SK-N-SH (cell line): Measurements from ENCODE around the gene PODXL2. TPM values are rescaled to one million over a fixed set of nuclear protein-coding genes. Genes with fewer than 3 reads are reported as not detected.

Source experiments
- CTCF ChIA-PET: fragments of 300-600, 350-600 bp; formaldehyde crosslinking; extraction: SDS; loops from one replicate; lab custom pipeline; 2021; lab: Yijun Ruan, JAX
- POLR2A ChIA-PET: fragments of 350-600 bp; sonication (Branson Sonifier 250); formaldehyde crosslinking; extraction: SDS; loops from one replicate; lab custom pipeline; 2020; ENCODE audit warnings: antibody characterized with exemption, inconsistent platforms; lab: Yijun Ruan, JAX
- DNase-seq: peaks from one replicate; pipeline ENCODE4 v3.0.0; 2012
- H2AFZ ChIP-seq: fragments of 200-600 bp; sonication (generic); 2 replicates; pipeline ENCODE4 v1.8.1; 2016; ENCODE audit warnings: antibody characterized with exemption, mild to moderate bottlenecking, low read depth
- H3F3A ChIP-seq: fragments of 200-600 bp; sonication (generic); replicated peaks from 2 replicates; pipeline ENCODE3; 2016; ENCODE audit warnings: antibody characterized with exemption, mild to moderate bottlenecking; ENCODE audit not compliant: insufficient read depth
- H3K27ac ChIP-seq, 2 experiments: fragments of 200-500 bp in 1 of 2; fragments of 200-600 bp in 1 of 2; sonication (Bioruptor generic) in 1 of 2; sonication (generic), shearing (Covaris generic) in 1 of 2; 2 replicates each; pipeline versions ENCODE4 v1.5.1 to v1.6.1; 2014 to 2016; ENCODE audit warnings: low read depth in 2 of 2, inconsistent platforms in 1 of 2, low read length in 1 of 2, mild to moderate bottlenecking in 1 of 2, mixed read lengths in 1 of 2
- H3K27me3 ChIP-seq: fragments of 200-600 bp; sonication (generic), shearing (Covaris generic); 2 replicates; pipeline ENCODE4 v1.6.1; 2016; ENCODE audit warnings: mixed run types; ENCODE audit not compliant: insufficient read depth
- H3K36me3 ChIP-seq, 2 experiments: fragments of 200-500 bp in 1 of 2; fragments of 200-600 bp in 1 of 2; sonication (Bioruptor generic) in 1 of 2; sonication (generic) in 1 of 2; replicated peaks in 1 of 2; 2 replicates each; pipeline versions ENCODE3 to v1.5.1; 2014 to 2016; ENCODE audit warnings: low read length in 1 of 2, mild to moderate bottlenecking in 1 of 2; ENCODE audit not compliant: insufficient read depth in 2 of 2, control insufficient read depth in 1 of 2
- H3K4me1 ChIP-seq, 2 experiments: fragments of 200-500 bp in 1 of 2; fragments of 200-600 bp in 1 of 2; sonication (Bioruptor generic) in 1 of 2; sonication (generic), shearing (Covaris generic) in 1 of 2; 2 replicates each; pipeline versions ENCODE4 v1.5.1 to v1.6.1; 2014 to 2016; ENCODE audit warnings: low read depth in 1 of 2, low read length in 1 of 2, mixed run types in 1 of 2; ENCODE audit not compliant: insufficient read depth in 2 of 2, control insufficient read depth in 1 of 2
- H3K4me2 ChIP-seq: fragments of 200-600 bp; sonication (generic), shearing (Covaris generic); 2 replicates; pipeline ENCODE4 v1.6.1; 2017; ENCODE audit warnings: mixed run types
- H3K4me3 ChIP-seq, 2 experiments: fragments of 200-500 bp in 1 of 2; fragments of 200-600 bp in 1 of 2; sonication (Bioruptor generic) in 1 of 2; sonication (generic), shearing (Covaris generic) in 1 of 2; 2 replicates each; pipeline versions ENCODE4 v1.5.1 to v1.8.1; 2014 to 2016; ENCODE audit warnings: low read depth in 2 of 2, inconsistent platforms in 1 of 2, low read length in 1 of 2, mild to moderate bottlenecking in 1 of 2, mixed read lengths in 1 of 2, moderate library complexity in 1 of 2
- H3K79me2 ChIP-seq: fragments of 200-600 bp; sonication (generic); 2 replicates; pipeline ENCODE4 v1.8.1; 2017; ENCODE audit warnings: mild to moderate bottlenecking; ENCODE audit not compliant: insufficient read depth
- H3K9ac ChIP-seq: fragments of 200-600 bp; sonication (generic); 2 replicates; pipeline ENCODE4 v1.6.1; 2017; ENCODE audit warnings: mixed run types
- H3K9me2 ChIP-seq: fragments of 200-600 bp; sonication (generic); 2 replicates; pipeline ENCODE4 v1.6.1; 2017; ENCODE audit warnings: mixed run types
- H3K9me3 ChIP-seq: fragments of 200-600 bp; sonication (generic); 2 replicates; pipeline ENCODE4 v1.6.1; 2017; ENCODE audit warnings: mixed run types, mild to moderate bottlenecking, moderate library complexity
- H4K20me1 ChIP-seq: fragments of 200-600 bp; sonication (generic); 2 replicates; pipeline ENCODE4 v1.6.1; 2017; ENCODE audit warnings: mild to moderate bottlenecking, mixed run types; ENCODE audit not compliant: insufficient read depth
- CHD2 ChIP-seq: fragments of 150-350 bp; IDR thresholded peaks from 2 replicates; pipeline ENCODE4 v1.6.1; 2018; ENCODE audit warnings: low read length; ENCODE audit not compliant: partially characterized antibody
- CTCF ChIP-seq: fragments of 200-600 bp; sonication (generic); IDR thresholded peaks from 2 replicates; pipeline ENCODE4 v1.6.1; 2017; ENCODE audit warnings: antibody characterized with exemption, mild to moderate bottlenecking, moderate library complexity
- EZH2phosphoT487 ChIP-seq: fragments of 200-600 bp; sonication (generic); IDR thresholded peaks from 2 replicates; pipeline ENCODE4 v1.6.1; 2017; ENCODE audit warnings: low read depth, mixed run types, mild to moderate bottlenecking, antibody characterized with exemption, moderate library complexity, borderline replicate concordance
- IRF3 ChIP-seq: fragments of 150-350 bp; IDR thresholded peaks from 2 replicates; pipeline ENCODE4 v1.6.1; 2016; ENCODE audit warnings: mild to moderate bottlenecking, low read depth, low read length
- NRF1 ChIP-seq: IDR thresholded peaks from 2 replicates; pipeline ENCODE4 v1.6.1; 2012; ENCODE audit warnings: low read depth, mild to moderate bottlenecking, low read length
- RAD21 ChIP-seq: IDR thresholded peaks from 2 replicates; pipeline ENCODE4 v1.6.1; 2012; ENCODE audit warnings: mild to moderate bottlenecking, low read length
- RCOR1 ChIP-seq: fragments of 150-350 bp; IDR thresholded peaks from 2 replicates; pipeline ENCODE4 v1.6.1; 2017; ENCODE audit warnings: antibody characterized with exemption, low read length
- TAF1 ChIP-seq: IDR thresholded peaks from 2 replicates; pipeline ENCODE4 v1.6.1; 2012; ENCODE audit warnings: low read depth, mild to moderate bottlenecking, low read length, moderate library complexity, borderline replicate concordance
- TEAD4 ChIP-seq: IDR thresholded peaks from 2 replicates; pipeline ENCODE4 v1.4.0; 2012; ENCODE audit warnings: mild to moderate bottlenecking, borderline replicate concordance; ENCODE audit not compliant: insufficient read depth
- WGBS: methylation state at CpG from one replicate; pipeline ENCODE4 v1.1.6; 2017; ENCODE audit warnings: low lambda C conversion rate; 5-methylcytosine and 5-hydroxymethylcytosine counted together
- polyA plus RNA-seq, 3 experiments: library from polyadenylated mRNA; depleted of rRNA; stranded (reverse); fragments of >200 nt; gene quantifications; 2 replicates each; pipeline ENCODE4 v1.2.3, GENCODE V29; 2012
- TF ChIP-seq, protein P1 (sequence below): IDR thresholded peaks from 2 replicates; pipeline ENCODE4 v1.4.0; 2012; ENCODE audit warnings: low read depth, borderline replicate concordance

Gene PODXL2
- polyA plus RNA-seq, 1 of the 3 experiments (the other 2 are of a cell fraction) = 27.5 TPM

DNA sequence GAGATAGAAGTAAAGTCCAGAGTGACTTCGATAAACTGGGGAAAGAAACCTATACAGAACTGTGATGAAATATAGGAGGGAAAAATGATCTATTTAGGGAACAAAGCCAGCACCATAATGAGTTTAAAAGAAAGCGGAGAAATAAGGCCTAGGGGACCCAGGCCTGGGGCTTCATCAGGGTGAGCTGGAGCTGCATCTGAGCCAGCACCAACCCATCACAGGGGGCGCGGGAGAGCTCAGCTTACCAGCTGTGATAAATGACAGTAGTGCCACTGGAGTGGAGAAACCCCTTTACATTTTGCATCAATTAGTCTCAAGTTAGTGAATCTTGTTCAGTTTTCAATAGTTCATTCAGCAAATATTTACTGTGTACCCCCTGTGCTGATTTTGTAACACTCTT, 21.3 kb downstream of the PODXL2 start (continued):
- TF ChIP-seq, protein P1, sequence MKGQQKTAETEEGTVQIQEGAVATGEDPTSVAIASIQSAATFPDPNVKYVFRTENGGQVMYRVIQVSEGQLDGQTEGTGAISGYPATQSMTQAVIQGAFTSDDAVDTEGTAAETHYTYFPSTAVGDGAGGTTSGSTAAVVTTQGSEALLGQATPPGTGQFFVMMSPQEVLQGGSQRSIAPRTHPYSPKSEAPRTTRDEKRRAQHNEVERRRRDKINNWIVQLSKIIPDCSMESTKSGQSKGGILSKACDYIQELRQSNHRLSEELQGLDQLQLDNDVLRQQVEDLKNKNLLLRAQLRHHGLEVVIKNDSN = no peak
- TF ChIP-seq RCOR1 (no peak), TEAD4 (no peak)

GRCh38 chr3:127651516-127652172, 22.7 kb downstream of the PODXL2 start:
- no peaks in the 10 kb centered on the region for H4K20me1 ChIP-seq
- no peak overlapping the region for H3K9ac ChIP-seq
- CTCF ChIA-PET = interaction anchor here (0.7 to 3.4 kb wide), 28 partner anchors 9 to 482 kb away, joined by 3 to 35 read pairs (median 6); partner anchors contain the start of gene ABTB1
- H3F3A ChIP-seq = peaks cover 14% of the 10 kb centered on the region
- H3K9me2 ChIP-seq = no peaks in the 10 kb centered on the region
- peaks cover 0 to 16% of the 10 kb centered on the region in 2 experiments; a peak in 2 of 4 replicates for H3K4me1 ChIP-seq
- DNase-seq = no peak
- POLR2A ChIA-PET = no interaction called here
- H3K4me3 ChIP-seq = no peak overlapping the region
- no peak overlapping the region for H2AFZ ChIP-seq
- no peaks in the 10 kb centered on the region for H3K9me3 ChIP-seq
- no peak overlapping the region for H3K27ac ChIP-seq
- H3K4me2 ChIP-seq = no peak overlapping the region
- H3K27me3 ChIP-seq = no peaks in the 10 kb centered on the region
- WGBS = 47% methylated on average over 5 of the region's 8 CpGs
- no peaks in the 10 kb centered on the region for H3K79me2 ChIP-seq
- H3K36me3 ChIP-seq = no peaks in the 10 kb centered on the region
- TF ChIP-seq TAF1 (no peak), CHD2 (no peak), NRF1 (no peak), EZH2phosphoT487 (no peak), IRF3 (no peak), RAD21 (no peak), CTCF (no peak)
- TF ChIP-seq, all 33 proteins: peak for 0
